MM.1S (cell line): ENCODE data around the gene TMEM229A.

Source experiments
- DNase-seq: peaks from one replicate; pipeline ENCODE4 v3.0.0-alpha.2; 2015
- H2AFZ ChIP-seq: fragments of 300-600 bp; sonication (generic); 2 replicates; pipeline ENCODE4 v1.6.0; 2016; ENCODE audit warnings: antibody characterized with exemption, low read length
- H3F3A ChIP-seq: fragments of 300-600 bp; sonication (generic); 2 replicates; pipeline ENCODE4 v1.6.1; 2016; ENCODE audit warnings: mild to moderate bottlenecking, antibody characterized with exemption, low read length, moderate library complexity, mixed read lengths; ENCODE audit not compliant: insufficient read depth
- H3K27ac ChIP-seq: fragments of 300-600 bp; sonication (generic); 2 replicates; pipeline ENCODE4 v1.5.1; 2016; ENCODE audit warnings: mild to moderate bottlenecking, low read length
- H3K27me3 ChIP-seq: fragments of 300-600 bp; sonication (generic); replicated peaks from 2 replicates; pipeline ENCODE4 v1.6.0; 2016; ENCODE audit warnings: low read length; ENCODE audit not compliant: insufficient read depth
- H3K36me3 ChIP-seq: fragments of 300-600 bp; sonication (generic); replicated peaks from 2 replicates; pipeline ENCODE4 v1.6.1; 2016; ENCODE audit warnings: mild to moderate bottlenecking, low read length, mixed read lengths; ENCODE audit not compliant: insufficient read depth
- H3K4me1 ChIP-seq: fragments of 300-600 bp; sonication (generic); 2 replicates; pipeline ENCODE4 v1.6.1; 2016; ENCODE audit warnings: low read length, mixed read lengths
- H3K4me2 ChIP-seq: fragments of 300-600 bp; sonication (generic); 2 replicates; pipeline ENCODE4 v1.6.0; 2016; ENCODE audit warnings: low read depth, low read length
- H3K4me3 ChIP-seq: fragments of 300-600 bp; sonication (generic); 2 replicates; pipeline ENCODE4 v1.5.1; 2016; ENCODE audit warnings: low read length, mixed read lengths
- H3K79me2 ChIP-seq: fragments of 300-600 bp; sonication (generic); 2 replicates; pipeline ENCODE4 v1.6.1; 2016; ENCODE audit warnings: mixed run types, low read length, mixed read lengths
- H3K9ac ChIP-seq: fragments of 300-600 bp; sonication (generic); 2 replicates; pipeline ENCODE4 v1.6.1; 2016; ENCODE audit warnings: low read length, mixed read lengths
- H3K9me2 ChIP-seq: fragments of 300-600 bp; sonication (generic); replicated peaks from 2 replicates; pipeline ENCODE4 v1.6.1; 2016; ENCODE audit warnings: mild to moderate bottlenecking, low read length, mixed read lengths; ENCODE audit not compliant: insufficient read depth
- H3K9me3 ChIP-seq: fragments of 300-600 bp; sonication (generic); replicated peaks from 2 replicates; pipeline ENCODE4 v1.6.1; 2016; ENCODE audit warnings: mild to moderate bottlenecking, low read length, mixed read lengths; ENCODE audit not compliant: insufficient read depth
- H4K20me1 ChIP-seq: fragments of 300-600 bp; sonication (generic); 2 replicates; pipeline ENCODE4 v1.6.1; 2016; ENCODE audit warnings: mild to moderate bottlenecking, low read length, moderate library complexity, mixed read lengths; ENCODE audit not compliant: insufficient read depth
- EZH2 ChIP-seq: fragments of 300-600 bp; sonication (generic); optimal IDR thresholded peaks from 2 replicates; pipeline ENCODE3; 2017; ENCODE audit warnings: low read depth, mild to moderate bottlenecking, antibody characterized with exemption, low read length, mixed read lengths
- EZH2phosphoT487 ChIP-seq: fragments of 300-600 bp; sonication (generic); IDR thresholded peaks from 2 replicates; pipeline ENCODE4 v1.6.1; 2018; ENCODE audit warnings: antibody characterized with exemption, low read length
- TF ChIP-seq, protein P1 (sequence below): fragments of 300-600 bp; sonication (generic); IDR thresholded peaks from 2 replicates; pipeline ENCODE4 v1.5.1; 2016; ENCODE audit warnings: antibody characterized with exemption, low read length, mixed read lengths

Gene TMEM229A

DNA sequence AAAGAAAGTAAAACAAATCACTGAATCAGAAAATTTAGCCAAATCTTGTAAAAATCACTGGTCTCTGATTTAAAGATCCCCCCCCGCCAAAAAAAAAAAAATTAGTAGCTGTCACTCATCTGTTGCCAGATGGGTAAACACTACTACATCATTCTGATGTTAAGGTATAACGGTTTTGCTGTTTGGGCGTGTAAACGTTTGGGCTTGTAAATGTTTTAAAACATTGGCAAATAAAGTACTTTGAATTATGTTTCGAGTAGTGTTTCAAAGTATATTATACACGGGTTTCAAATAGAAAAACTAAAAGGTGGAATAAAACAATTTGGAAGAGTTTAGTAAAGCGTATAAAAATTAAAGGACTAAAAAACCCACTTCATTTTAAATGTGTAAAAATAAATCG is 1.5 kb downstream of the TMEM229A start:
- Histone ChIP-seq H3K9ac (no peak overlapping the region), H3K4me2 (no peak overlapping the region)

DNA sequence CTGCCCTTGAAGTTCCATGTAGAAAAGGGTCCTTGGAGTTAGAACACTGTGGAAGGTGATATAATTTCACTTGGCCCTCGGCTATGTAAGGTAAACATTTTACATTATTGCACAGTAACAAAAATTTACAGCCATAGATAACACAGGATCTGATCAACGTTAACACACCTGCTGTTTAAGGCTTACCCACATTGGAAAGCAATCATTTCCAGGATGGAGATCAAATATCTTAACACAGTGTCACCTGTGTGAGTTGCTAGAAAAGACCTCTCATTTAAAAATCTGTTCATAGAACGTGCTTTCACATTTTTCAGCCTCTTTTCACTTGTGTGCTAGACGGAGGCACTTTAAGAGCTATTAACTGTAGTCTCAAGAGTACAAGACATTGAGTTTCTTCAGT is 1.9 kb downstream of the TMEM229A start:
- H2AFZ ChIP-seq, result no peak overlapping the region
- TF ChIP-seq EZH2 (no peak), EZH2phosphoT487 (no peak)
- TF ChIP-seq, protein P1, sequence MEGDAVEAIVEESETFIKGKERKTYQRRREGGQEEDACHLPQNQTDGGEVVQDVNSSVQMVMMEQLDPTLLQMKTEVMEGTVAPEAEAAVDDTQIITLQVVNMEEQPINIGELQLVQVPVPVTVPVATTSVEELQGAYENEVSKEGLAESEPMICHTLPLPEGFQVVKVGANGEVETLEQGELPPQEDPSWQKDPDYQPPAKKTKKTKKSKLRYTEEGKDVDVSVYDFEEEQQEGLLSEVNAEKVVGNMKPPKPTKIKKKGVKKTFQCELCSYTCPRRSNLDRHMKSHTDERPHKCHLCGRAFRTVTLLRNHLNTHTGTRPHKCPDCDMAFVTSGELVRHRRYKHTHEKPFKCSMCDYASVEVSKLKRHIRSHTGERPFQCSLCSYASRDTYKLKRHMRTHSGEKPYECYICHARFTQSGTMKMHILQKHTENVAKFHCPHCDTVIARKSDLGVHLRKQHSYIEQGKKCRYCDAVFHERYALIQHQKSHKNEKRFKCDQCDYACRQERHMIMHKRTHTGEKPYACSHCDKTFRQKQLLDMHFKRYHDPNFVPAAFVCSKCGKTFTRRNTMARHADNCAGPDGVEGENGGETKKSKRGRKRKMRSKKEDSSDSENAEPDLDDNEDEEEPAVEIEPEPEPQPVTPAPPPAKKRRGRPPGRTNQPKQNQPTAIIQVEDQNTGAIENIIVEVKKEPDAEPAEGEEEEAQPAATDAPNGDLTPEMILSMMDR, result no peak
- no peaks in the 10 kb centered on the region for H3K9me3 ChIP-seq
- no peaks in the 10 kb centered on the region for H3F3A ChIP-seq
- H3K27me3 ChIP-seq, result no peaks in the 10 kb centered on the region
- no peaks in the 10 kb centered on the region for H3K9me2 ChIP-seq
- H3K4me1 ChIP-seq, result no peaks in the 10 kb centered on the region
- DNase-seq, result no peak
- H4K20me1 ChIP-seq, result no peaks in the 10 kb centered on the region
- H3K79me2 ChIP-seq, result no peaks in the 10 kb centered on the region
- H3K9ac ChIP-seq, result no peak overlapping the region
- H3K4me3 ChIP-seq, result no peak overlapping the region
- no peaks in the 10 kb centered on the region for H3K36me3 ChIP-seq
- H3K4me2 ChIP-seq, result no peak overlapping the region
- no peak overlapping the region for H3K27ac ChIP-seq

More for the DNA sequence above, 1.5 kb downstream of the TMEM229A start:
- no peak overlapping the region for H3K4me3 ChIP-seq
- H3K9me3 ChIP-seq, result no peaks in the 10 kb centered on the region
- H3K9me2 ChIP-seq, result no peaks in the 10 kb centered on the region
- H3K79me2 ChIP-seq, result no peaks in the 10 kb centered on the region
- no peaks in the 10 kb centered on the region for H3K36me3 ChIP-seq
- no peak overlapping the region for H2AFZ ChIP-seq
- H4K20me1 ChIP-seq, result no peaks in the 10 kb centered on the region
- no peaks in the 10 kb centered on the region for H3K27me3 ChIP-seq
- no peaks in the 10 kb centered on the region for H3K4me1 ChIP-seq
- no peak for DNase-seq
- H3K27ac ChIP-seq, result no peak overlapping the region
- TF ChIP-seq EZH2 (no peak), EZH2phosphoT487 (no peak)
- TF ChIP-seq, protein P1, result no peak
- H3F3A ChIP-seq, result no peaks in the 10 kb centered on the region

DNA sequence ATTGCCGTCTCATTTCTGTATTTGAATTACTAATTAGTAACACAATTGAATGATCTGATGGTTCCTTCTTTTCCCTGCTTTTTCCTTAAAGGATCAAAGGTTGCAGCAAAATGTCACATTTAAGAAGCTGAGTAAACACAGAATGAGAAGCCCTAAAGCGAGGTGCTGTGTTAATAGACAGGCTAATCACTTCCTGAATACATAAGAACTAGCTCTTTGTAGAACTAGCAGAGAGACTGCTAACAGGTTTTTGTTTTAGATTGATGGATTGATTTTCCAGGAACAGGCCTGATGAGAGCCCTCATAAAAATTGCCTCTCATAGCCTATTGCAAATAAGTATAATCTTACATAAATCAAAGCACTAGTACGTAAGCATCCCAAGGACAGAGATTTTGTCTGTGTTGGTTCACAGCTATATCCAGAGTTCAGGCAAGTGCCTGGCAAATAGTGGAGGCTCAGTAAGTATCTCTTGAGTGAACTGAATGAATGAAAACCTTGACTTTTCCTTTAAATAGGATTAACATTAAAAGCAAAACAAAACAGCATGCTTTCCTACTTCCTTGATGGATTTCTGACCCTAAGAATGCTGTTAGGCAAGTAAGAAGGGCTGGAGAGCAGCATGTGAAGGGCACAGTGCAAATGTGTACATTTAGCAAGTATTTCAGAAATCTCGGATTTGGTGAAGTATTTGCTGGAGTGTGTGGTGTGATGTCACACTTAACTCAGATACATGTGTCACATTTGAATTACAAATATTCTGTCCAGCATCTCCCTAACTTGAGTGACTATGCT is 3.3 kb downstream of the TMEM229A start:
- Histone ChIP-seq H3K27ac (no peak overlapping the region), H3F3A (no peaks in the 10 kb centered on the region), H4K20me1 (no peaks in the 10 kb centered on the region), H3K4me2 (no peak overlapping the region), H3K4me3 (no peak overlapping the region), H2AFZ (no peak overlapping the region), H3K79me2 (no peaks in the 10 kb centered on the region), H3K9me3 (no peaks in the 10 kb centered on the region), H3K27me3 (no peaks in the 10 kb centered on the region), H3K36me3 (no peaks in the 10 kb centered on the region), H3K9me2 (no peaks in the 10 kb centered on the region), H3K4me1 (no peaks in the 10 kb centered on the region), H3K9ac (no peak overlapping the region)
- DNase-seq, result no peak
- TF ChIP-seq EZH2phosphoT487 (no peak), EZH2 (no peak)
- TF ChIP-seq, protein P1, result no peak
